ENCODE results near the gene NCKAP1.

DNA sequence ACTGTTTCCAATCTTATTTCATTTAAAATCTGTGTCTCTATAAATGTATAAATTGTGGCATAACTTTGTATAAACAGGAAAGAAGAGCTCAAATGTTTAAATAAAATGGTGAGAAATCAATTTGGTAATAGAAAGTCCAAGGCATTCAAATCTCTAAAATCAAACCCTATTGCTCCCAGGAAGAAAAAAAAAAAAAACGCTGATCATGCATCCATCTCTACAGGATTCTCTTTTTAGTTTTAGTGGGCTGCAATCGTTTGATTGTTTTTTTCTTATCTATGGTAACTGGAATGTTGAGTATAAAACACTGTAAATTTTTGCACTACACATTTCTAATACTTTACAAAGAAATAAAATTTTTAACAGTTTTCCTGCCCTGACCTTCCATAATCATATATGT is 75.6 kb downstream of the NCKAP1 start:
- TF ChIP-seq POLR2A (IDR thresholded peaks at IDR 0.05) (no peak), EP300 (IDR thresholded peaks at IDR 0.05; ENCODE audit: low read depth) (no peak), POLR2AphosphoS5 (IDR thresholded peaks at IDR 0.05) (no peak)
- TF ChIP-seq, protein P1, sequence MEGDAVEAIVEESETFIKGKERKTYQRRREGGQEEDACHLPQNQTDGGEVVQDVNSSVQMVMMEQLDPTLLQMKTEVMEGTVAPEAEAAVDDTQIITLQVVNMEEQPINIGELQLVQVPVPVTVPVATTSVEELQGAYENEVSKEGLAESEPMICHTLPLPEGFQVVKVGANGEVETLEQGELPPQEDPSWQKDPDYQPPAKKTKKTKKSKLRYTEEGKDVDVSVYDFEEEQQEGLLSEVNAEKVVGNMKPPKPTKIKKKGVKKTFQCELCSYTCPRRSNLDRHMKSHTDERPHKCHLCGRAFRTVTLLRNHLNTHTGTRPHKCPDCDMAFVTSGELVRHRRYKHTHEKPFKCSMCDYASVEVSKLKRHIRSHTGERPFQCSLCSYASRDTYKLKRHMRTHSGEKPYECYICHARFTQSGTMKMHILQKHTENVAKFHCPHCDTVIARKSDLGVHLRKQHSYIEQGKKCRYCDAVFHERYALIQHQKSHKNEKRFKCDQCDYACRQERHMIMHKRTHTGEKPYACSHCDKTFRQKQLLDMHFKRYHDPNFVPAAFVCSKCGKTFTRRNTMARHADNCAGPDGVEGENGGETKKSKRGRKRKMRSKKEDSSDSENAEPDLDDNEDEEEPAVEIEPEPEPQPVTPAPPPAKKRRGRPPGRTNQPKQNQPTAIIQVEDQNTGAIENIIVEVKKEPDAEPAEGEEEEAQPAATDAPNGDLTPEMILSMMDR (IDR thresholded peaks at IDR 0.05) = no peak

Measured in transverse colon (tissue), 4 donors.